ENCODE measurements around the gene TIMM13.
A peak's percentile ranks its signal among the peaks of the same experiment; 100 is the strongest.

TIMM13 gene

GRCh38 chr19:2382530-2383222 lies 44.7 kb downstream of the TIMM13 start:
- DNase-seq (ENCODE audit: low spot score) = no peak

- DNase-seq (ENCODE audit: low spot score) = peak; percentile 97
Observed at GRCh38 chr19:2381148-2381820, 46.1 kb downstream of the TIMM13 start.

- no peak for DNase-seq (ENCODE audit: low spot score)
Observed at GRCh38 chr19:2380567-2380966, 46.8 kb downstream of the TIMM13 start.

- no peak for DNase-seq (ENCODE audit: low spot score)
Observed at GRCh38 chr19:2376784-2377519, 50.4 kb downstream of the TIMM13 start.
